Right renal pelvis (tissue), 4 donors: ENCODE measurements around the gene CCDC85A. TPM values are rescaled to one million over a fixed set of nuclear protein-coding genes. Genes with fewer than 3 reads are reported as not detected.

Experiments
- DNase-seq, 4 donors: peaks; one replicate each; pipeline ENCODE4 v3.0.0-alpha.2; 2013; ENCODE audit warnings: low read depth in 4 of 4, low spot score in 3 of 4, missing footprints in 1 of 4
- polyA plus RNA-seq, 4 donors: library from polyadenylated mRNA; unstranded; fragments of 120-200 nt; gene quantifications; one replicate each; pipeline ENCODE4 v1.2.1, GENCODE V29; 2013; ENCODE audit not compliant: insufficient read length in 4 of 4

The CCDC85A gene
- polyA plus RNA-seq, 4 donors: 1.3 to 2.2 (median 1.8) TPM

DNA sequence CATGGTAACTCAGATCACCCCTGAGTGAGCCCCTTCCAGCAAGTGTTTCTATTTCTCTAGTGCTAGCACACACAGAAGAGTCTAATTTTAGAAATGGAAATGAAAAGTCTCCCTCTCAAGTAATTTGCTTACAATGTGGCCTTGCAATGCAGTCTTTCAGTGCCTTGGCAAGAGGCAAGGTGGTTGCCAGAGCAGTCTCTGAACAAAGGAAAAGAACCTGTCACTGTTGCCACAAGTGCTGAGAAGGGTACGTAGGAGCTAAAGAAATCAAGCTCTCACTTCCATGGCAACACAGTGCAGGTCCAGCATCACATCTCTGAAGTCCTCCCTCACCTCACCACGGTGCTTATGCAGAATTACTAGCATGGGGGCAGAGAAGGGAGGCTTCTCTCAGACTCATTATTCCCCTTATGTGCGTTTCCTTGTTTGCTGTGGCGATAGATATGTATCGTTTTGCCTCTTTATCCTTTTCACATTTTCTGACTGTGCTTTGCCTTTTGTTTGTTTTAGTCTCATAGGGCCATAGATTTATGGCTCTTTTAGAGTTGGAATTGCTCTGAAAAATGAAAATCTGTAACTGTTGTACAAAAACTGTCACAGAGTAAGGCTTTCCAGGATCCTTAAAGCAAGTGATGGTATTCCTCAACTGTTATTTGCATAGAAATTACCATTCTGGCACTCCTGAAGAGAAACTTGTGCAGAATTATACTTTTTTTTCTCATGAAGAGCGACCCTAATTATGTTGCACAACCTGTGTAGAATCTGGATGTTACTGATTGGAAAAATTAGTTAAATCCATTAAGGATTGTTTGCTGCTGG is 164.8 kb downstream of the CCDC85A start:
- no peak for DNase-seq

DNA sequence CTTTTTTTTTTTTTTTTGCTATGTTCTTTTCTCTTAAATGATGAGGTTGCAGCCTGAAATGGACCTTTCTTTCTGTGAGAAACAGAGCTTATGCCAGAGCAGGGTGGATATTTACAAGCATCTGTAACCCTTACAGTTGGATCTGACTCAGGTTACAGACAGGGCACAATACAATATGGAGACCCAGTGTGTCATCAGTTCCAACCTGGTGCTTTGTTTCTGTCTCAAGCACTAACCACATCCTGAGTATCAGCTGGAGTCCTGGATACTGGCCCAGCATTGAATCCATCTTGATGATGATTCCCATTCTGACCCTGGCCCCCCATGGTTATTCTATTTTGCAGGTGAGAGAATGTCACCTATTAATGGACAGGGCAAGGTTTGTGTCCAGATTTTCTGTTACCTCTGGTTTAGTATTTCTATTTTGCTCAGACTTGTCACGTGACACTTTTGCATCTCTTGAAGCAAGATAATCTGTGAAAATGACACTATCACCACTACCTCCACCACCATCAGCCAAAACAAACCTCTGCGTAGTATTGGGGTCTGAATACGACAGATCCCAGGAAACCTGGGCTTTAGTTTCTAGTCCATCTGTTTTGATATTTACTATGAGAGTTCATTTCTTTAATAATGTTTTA is 174.0 kb downstream of the CCDC85A start:
- DNase-seq: no peak

DNA sequence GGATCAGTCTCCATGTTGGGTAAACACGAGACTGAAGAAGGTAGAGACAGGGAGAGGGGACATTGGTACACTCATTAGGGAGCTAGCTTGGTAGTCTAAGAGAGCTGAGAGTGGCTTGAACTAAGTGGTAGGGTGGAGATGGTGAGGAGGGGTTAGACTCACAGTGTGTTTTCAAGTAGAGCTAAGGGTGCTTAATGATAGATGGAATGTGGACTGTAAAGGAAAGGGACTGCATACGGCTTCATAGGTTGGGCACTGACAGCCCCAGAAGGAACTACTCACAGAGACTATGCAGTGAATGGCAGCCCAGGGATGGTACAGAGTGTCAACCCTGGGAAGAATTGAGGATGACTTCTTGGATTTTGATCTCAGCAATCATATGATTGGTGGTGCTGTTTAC is 178.1 kb downstream of the CCDC85A start:
- DNase-seq: no peak

DNA sequence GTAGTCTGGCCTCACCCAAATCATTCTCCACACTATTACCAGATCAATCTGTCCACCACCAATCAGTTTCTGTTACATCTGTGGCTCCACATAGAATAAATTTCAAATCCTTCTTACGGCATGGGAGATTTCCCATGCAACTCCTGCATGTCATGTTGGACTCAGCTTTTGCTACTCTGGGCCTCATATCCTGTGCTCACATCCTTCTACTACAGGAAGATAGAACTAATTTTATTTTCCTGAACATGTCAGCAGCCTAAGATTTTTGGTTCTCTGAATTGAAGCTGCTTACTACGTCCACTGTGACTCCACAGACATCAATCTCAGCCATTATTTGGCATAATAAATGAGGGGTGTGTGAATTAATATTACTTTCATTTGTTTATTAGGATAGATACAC is 181.1 kb downstream of the CCDC85A start:
- no peak for DNase-seq

DNA sequence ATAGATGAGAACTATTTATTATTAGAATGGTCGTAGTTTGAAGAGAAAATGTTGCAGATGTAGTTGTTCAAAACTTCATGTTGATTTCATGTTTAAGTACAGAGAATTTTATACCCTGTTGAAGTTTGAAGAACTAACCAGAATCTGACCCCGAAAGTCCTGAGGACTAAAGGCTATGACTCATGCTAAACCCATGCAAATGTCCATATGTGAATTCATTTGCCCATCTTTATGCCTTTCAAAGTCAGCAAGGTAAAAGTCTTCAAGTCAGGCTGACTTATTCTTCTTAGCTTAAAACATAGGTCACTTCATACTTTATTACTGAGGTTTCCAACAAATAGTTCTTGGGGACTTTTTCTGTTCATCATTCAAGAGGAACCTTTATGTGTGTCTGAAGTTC is 185.5 kb downstream of the CCDC85A start:
- no peak for DNase-seq

DNA sequence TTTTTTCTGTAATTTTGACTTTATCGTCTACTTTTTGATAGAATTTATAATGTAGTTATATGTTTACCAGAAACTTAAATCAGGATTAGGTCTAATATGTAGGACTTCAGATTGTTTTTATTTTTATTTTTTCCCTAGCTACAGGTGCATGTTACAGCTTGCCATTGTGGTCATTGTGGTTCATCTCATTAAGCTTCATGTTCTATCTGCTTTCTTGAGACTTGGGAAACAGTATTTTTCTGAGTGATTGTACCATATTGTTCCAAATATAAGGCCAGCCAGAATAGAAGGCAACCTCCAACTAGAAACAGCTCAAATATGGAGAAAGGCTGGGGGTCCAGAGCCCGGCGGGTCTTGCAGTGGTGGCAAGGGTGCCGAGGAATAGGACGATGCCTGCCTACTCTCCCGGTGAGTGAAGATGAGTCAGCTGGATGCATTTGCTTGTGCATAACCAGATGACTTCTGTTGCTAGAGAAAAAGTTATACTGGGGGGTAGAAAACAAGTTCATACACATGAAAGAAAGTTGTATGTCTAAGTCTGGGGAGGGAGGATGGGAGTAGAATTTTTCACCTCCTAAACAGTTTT is 188.4 kb downstream of the CCDC85A start:
- no peak for DNase-seq

DNA sequence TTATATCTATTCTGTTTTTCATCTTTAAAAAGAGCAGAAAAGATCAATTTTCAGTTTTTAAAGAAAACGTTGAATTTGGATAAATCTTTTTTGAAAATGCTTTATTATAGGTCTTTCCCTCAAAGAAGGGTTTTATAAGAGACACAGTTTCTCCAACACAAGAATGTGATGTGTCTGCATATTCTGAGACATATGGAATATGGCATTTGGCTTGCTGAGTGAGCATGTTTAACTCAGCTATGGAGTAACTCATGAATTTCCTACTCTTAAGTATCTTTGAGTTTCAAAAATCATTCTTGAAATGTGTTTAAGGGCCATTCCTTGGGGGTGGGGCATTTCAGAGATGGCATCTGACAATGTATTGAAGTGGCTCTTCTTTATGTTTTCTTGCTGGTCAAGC is 191.5 kb downstream of the CCDC85A start:
- no peak for DNase-seq

DNA sequence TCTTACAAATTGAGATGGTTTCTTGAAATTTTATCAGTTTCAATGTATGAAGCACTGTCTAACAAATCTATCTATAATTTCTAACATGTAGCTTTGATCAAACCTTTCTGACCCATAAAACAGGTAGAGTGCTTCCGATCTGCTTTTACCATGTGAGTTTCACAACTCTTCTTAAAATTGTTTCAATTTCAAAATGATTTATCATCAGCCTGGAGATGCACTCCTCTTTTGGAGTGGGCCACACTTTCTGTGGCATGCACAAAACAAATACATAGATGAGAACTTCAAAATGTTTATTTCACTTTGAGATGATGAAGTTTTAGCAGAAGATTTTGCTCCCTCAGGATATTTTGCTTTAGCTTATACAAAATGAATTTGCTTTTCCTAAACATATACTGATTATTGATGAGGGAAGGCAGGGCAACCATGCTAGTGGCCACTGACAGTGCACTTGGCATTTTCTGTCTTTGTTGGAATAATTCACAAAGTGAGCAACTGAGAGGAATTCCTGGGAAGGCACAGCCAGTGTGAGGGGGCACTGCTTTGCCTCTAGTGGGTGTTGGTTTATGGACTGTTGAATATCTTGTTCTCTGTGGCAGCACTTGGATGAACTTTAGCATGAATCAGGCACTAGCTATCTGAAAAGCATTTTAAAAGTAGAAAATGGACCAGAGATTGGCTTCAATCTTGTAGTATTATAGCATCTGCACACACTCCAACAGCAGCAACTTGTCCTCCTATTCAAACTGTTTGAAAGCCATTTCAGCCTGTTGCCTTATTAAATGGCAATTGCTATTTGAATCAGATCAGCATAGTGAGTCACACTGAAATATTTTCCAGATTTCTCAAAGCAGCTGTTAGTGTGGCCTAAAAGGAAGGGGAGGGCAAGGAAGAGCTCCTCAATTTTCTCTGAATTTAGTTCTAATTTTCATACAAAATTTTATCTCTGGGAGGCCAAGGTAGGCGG is 193.2 kb downstream of the CCDC85A start:
- no peak for DNase-seq

DNA sequence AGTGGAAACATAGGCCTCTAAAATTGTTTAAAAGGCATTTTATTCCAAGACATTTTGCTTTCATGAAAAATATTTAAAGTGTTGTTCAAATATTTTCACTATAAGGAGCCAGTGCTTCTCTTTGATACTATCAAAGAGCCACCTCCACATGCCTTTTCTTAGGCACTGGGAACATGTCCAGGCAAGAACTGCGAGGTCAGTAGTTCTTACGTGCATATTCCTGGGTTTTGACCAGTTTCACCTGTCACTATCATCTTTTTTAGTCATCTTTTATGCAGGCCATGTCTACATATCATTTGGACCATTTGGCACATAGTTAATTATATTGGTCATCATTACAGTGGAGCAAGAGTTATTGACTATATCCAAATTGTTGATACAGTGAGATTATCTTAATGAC is 195.3 kb downstream of the CCDC85A start:
- no peak for DNase-seq

DNA sequence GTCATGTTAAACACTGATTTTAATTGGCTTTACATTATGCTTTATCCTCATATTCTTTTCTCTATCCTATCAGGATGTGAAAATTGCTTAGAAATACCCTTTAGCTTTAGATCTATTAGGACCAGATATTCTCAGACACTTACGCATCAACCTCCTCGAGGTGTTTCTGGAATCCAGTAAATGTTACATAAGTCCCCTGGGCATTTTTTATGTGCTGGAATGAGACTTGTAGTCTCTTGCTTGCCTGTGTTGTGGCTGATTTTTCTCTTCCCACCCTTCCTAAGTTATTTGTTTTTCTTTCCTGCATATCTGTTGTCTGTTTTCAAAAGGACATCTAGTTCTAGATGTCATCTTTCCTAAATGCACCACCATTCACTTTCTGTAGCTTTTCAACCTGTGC is 197.1 kb downstream of the CCDC85A start:
- DNase-seq: no peak

DNA sequence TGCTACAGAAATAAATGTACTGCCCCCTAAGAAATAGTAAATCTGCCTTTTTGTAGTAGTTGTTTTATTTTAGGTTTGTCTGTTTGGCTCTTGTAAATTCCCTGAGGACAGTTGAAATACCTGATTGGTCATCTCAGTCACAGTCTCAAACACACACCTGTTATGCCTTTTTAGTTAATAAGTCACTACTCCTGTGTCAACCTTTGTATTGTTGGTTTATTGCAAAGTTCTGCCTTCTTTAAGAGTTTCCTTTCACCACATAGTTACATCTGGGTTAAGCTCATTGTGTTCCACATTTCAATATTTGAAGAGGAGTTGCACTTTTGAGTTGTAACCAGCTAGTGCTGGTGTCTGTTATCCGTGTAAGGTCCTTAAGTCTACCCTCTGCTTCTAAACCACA is 198.7 kb downstream of the CCDC85A start:
- DNase-seq: no peak

DNA sequence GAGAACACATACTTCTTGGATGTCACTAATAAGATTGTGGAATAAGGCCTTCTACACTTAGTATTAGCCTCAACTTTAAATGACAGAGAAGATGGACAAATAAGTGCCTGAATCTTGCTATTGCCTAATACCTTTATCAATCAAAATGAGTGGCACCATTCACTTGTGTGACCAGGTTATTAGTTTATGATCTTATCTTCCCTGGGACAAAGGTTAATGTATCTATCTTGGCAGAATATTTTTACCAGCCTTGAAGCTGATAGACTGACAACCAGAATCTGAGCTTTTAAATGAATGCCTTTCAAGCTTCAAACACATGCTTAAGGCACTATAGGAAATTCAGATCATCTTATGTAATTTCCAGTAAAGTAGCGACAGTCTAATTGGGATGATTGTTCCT is 202.9 kb downstream of the CCDC85A start:
- DNase-seq: no peak

DNA sequence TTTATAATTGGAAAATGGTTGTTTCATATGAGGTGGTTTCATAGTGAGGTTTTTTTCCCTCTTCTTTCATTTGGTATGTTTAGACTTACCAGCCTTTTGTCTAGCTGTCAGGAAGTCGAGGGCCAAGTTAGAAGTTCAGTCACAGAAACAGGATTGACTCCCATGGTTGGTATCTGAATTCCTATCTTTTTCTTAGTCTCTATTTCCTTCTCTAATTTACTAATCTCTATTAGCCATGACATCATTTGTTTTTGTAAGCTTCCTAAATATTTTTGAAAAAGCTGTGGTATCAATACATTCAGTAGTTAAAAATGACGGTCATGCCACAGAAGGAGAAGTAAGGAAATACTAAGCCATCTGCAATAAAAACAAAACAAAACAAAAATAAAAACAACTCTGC is 206.9 kb downstream of the CCDC85A start:
- no peak for DNase-seq

DNA sequence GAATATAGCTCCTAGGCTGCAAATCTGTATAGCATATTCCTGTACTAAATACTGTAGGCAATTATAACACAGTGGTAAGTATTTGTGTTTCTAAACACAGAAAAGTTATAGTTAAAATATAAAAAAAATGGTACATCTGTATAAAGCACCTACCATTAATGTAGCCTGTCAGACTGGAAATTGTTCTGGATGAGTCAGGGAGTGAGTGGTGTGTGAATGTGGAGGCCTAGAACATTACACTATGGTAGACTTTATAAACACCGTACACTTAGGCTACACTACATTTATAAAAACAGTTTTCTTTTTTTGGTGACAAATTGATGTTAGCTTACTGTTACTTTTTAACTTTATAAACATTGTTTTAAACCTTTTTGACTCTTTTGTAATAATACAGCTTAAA is 226.3 kb downstream of the CCDC85A start:
- DNase-seq: no peak

DNA sequence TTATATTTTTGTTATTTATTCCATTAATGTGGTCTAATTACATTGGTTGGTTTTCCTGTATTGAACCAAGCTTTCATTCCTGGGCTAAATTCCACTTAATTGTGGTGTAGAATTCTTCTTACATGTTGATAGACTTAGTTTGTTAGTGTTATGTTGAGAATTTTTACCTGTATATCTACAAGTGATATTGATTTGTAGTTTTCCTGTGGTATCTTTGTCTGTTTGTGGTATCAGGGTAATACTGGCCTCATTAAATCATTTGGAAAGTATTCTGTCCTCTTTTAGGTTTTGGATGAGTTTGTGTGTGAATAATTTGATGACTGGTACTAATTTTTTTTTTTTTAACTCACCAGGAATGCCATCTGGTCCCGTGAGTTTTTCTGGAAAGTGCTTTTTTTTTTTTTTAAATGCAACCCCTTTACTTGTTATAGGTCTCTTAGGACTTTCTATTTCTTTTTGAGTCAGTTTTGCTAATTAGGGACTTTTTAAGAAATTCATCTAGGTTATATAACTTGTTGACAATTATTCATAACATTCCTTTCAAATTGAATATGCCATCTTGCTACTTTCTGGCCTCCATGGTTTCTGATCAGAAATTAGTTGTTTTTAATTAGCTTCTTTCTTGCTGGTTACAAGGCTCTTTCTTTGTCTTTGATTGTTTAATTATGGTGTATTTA is 232.8 kb downstream of the CCDC85A start:
- DNase-seq: no peak
